ENCODE data around the gene WDR33. TPM values are rescaled to one million over a fixed set of nuclear protein-coding genes. Genes with fewer than 3 reads are reported as not detected.

WDR33 gene
- total and polyA plus RNA-seq, 4 donors, result 8.2 to 37.5 (median 22.4) TPM

- peak overlapping the region; percentile 49 to 72 (median 63) for H3K4me3 ChIP-seq (ENCODE audit: low read depth in 1 of 3, low read length in 3 of 3)
- no peaks in the 10 kb centered on the region for H3K9me3 ChIP-seq (ENCODE audit: control insufficient read depth in 4 of 4, low read length in 3 of 4)
- 37% methylated on average over 6 of the region's 6 CpGs for WGBS
- H3K36me3 ChIP-seq (ENCODE audit: control insufficient read depth in 4 of 4, insufficient read depth in 3 of 4, low read depth in 1 of 4, low read length in 3 of 4), result no peaks in the 10 kb centered on the region
- peak overlapping the region; percentile 80 to 86 for H3K9ac ChIP-seq (ENCODE audit: low read depth in 1 of 2, low read length in 2 of 2)
- H3K27me3 ChIP-seq (ENCODE audit: control insufficient read depth in 4 of 4, insufficient read depth in 4 of 4, low read length in 3 of 4), result no peaks in the 10 kb centered on the region
- DNase-seq (ENCODE audit: low spot score), result no peak
- peak; percentile 4 for TF ChIP-seq YY1 (IDR thresholded peaks at IDR 0.05)
- TF ChIP-seq SP1 (IDR thresholded peaks at IDR 0.05), result no peak
- peak overlapping the region; percentile 87 to 93 for H3K27ac ChIP-seq (ENCODE audit: low read depth in 1 of 2, low read length in 2 of 2)
- peaks cover 23 to 55% (median 36%) of the 10 kb centered on the region in 4 donors for H3K4me1 ChIP-seq (ENCODE audit: control insufficient read depth in 4 of 4, insufficient read depth in 4 of 4, low read length in 3 of 4)
Observed at GRCh38 chr2:127664895-127665225, 146.1 kb downstream of the WDR33 start.

- H3K9ac ChIP-seq (ENCODE audit: low read depth in 1 of 2, low read length in 2 of 2), result peak overlapping the region; percentile 80 to 86
- 6% methylated on average over 69 of the region's 69 CpGs for WGBS
- H3K27me3 ChIP-seq (ENCODE audit: control insufficient read depth in 4 of 4, insufficient read depth in 4 of 4, low read length in 3 of 4), result no peaks in the 10 kb centered on the region
- H3K9me3 ChIP-seq (ENCODE audit: control insufficient read depth in 4 of 4, low read length in 3 of 4), result no peaks in the 10 kb centered on the region
- H3K27ac ChIP-seq (ENCODE audit: low read depth in 1 of 2, low read length in 2 of 2), result peak overlapping the region; percentile 87 to 93
- TF ChIP-seq HNF4A (conservative IDR thresholded peaks at IDR 0.05) (peak in 1 of 2 donors; percentile 8), EGR1 (IDR thresholded peaks at IDR 0.05; ENCODE audit: low read depth in 2 of 2) (no peak), NR2F2 (IDR thresholded peaks at IDR 0.05) (no peak), CTCF (IDR thresholded peaks at IDR 0.05; ENCODE audit: low read depth, low read length, missing input control) (no peak)
- DNase-seq (ENCODE audit: low spot score), result no peak
- peak overlapping the region; percentile 49 to 72 (median 63) for H3K4me3 ChIP-seq (ENCODE audit: low read depth in 1 of 3, low read length in 3 of 3)
- no peaks in the 10 kb centered on the region for H3K36me3 ChIP-seq (ENCODE audit: control insufficient read depth in 4 of 4, insufficient read depth in 3 of 4, low read depth in 1 of 4, low read length in 3 of 4)
- peaks cover 23 to 55% (median 39%) of the 10 kb centered on the region in 4 donors for H3K4me1 ChIP-seq (ENCODE audit: control insufficient read depth in 4 of 4, insufficient read depth in 4 of 4, low read length in 3 of 4)
Observed at GRCh38 chr2:127664065-127664894, 146.7 kb downstream of the WDR33 start.

- Histone ChIP-seq H3K27me3 (ENCODE audit: control insufficient read depth in 4 of 4, insufficient read depth in 4 of 4, low read length in 3 of 4) (no peaks in the 10 kb centered on the region), H3K9ac (ENCODE audit: low read depth in 1 of 2, low read length in 2 of 2) (no peak overlapping the region), H3K4me3 (ENCODE audit: low read depth in 1 of 3, low read length in 3 of 3) (peak overlapping the region in 2 of 3 donors; percentile 37 to 72), H3K27ac (ENCODE audit: low read depth in 1 of 2, low read length in 2 of 2) (peak overlapping the region; percentile 52 to 93), H3K9me3 (ENCODE audit: control insufficient read depth in 4 of 4, low read length in 3 of 4) (no peaks in the 10 kb centered on the region), H3K4me1 (ENCODE audit: control insufficient read depth in 4 of 4, insufficient read depth in 4 of 4, low read length in 3 of 4) (peaks cover 23 to 55% (median 40%) of the 10 kb centered on the region in 4 donors), H3K36me3 (ENCODE audit: control insufficient read depth in 4 of 4, insufficient read depth in 3 of 4, low read depth in 1 of 4, low read length in 3 of 4) (no peaks in the 10 kb centered on the region)
- 39% methylated on average over 6 of the region's 6 CpGs for WGBS
- no peak for TF ChIP-seq ATF3 (IDR thresholded peaks at IDR 0.05)
- TF ChIP-seq FOXA2 (IDR thresholded peaks at IDR 0.05), result no peak
- no peak for TF ChIP-seq MAX (IDR thresholded peaks at IDR 0.05)
- no peak for TF ChIP-seq TAF1 (conservative IDR thresholded peaks at IDR 0.05)
- TF ChIP-seq REST (IDR thresholded peaks at IDR 0.05), result no peak
- no peak for TF ChIP-seq HNF4G (IDR thresholded peaks at IDR 0.05)
- no peak for TF ChIP-seq GABPA (IDR thresholded peaks at IDR 0.05 in 1 of 2, conservative IDR thresholded peaks at IDR 0.05 in 1 of 2)
- TF ChIP-seq CTCF (IDR thresholded peaks at IDR 0.05; ENCODE audit: low read depth, low read length, missing input control), result no peak
- TF ChIP-seq EGR1 (IDR thresholded peaks at IDR 0.05; ENCODE audit: low read depth in 2 of 2), result no peak
- TF ChIP-seq YY1 (IDR thresholded peaks at IDR 0.05), result no peak
- no peak for DNase-seq (ENCODE audit: low spot score)
Observed at GRCh38 chr2:127663566-127664064, 147.4 kb downstream of the WDR33 start.

All from liver (tissue), 9 donors.